ENCODE results near the gene EPB41L2. TPM values are rescaled to one million over a fixed set of nuclear protein-coding genes. Genes with fewer than 3 reads are reported as not detected.

Gene EPB41L2
- total and polyA plus RNA-seq, 2 experiments from 2014 or later, result 27.4 to 35.8 TPM

- H3K9me2 ChIP-seq (replicated peaks; ENCODE audit: insufficient read depth), result no peaks in the 10 kb centered on the region
- H3K4me2 ChIP-seq, result no peak overlapping the region
- H3K4me1 ChIP-seq (ENCODE audit: insufficient read depth), result no peaks in the 10 kb centered on the region
- no peaks in the 10 kb centered on the region for H3K36me3 ChIP-seq (replicated peaks; ENCODE audit: insufficient read depth, low read depth)
- WGBS (ENCODE audit: low lambda C conversion rate, missing lambda C conversion rate), result 99% methylated on average over 8 of the region's 8 CpGs
- no peaks in the 10 kb centered on the region for H4K20me1 ChIP-seq (ENCODE audit: insufficient read depth, poor library complexity, severe bottlenecking)
- no peak for DNase-seq (ENCODE audit: low spot score)
- TF ChIP-seq EZH2 (IDR thresholded peaks at IDR 0.05; ENCODE audit: borderline replicate concordance) (no peak), CTCF (IDR thresholded peaks at IDR 0.05; ENCODE audit: poor library complexity) (no peak)
- H3K79me2 ChIP-seq, result peaks cover 42% of the 10 kb centered on the region
- H3K9me3 ChIP-seq (ENCODE audit: low read depth), result no peaks in the 10 kb centered on the region
- H3K27ac ChIP-seq, result no peak overlapping the region
- no peak overlapping the region for H3K4me3 ChIP-seq
- no peak overlapping the region for H2AFZ ChIP-seq
- no peaks in the 10 kb centered on the region for H3K27me3 ChIP-seq
Measured at GRCh38 chr6:130985115-130985514, 77.9 kb downstream of the EPB41L2 start.

- no peaks in the 10 kb centered on the region for H3K36me3 ChIP-seq (replicated peaks; ENCODE audit: insufficient read depth, low read depth)
- no peaks in the 10 kb centered on the region for H3K9me2 ChIP-seq (replicated peaks; ENCODE audit: insufficient read depth)
- no peaks in the 10 kb centered on the region for H3K4me1 ChIP-seq (ENCODE audit: insufficient read depth)
- H4K20me1 ChIP-seq (ENCODE audit: insufficient read depth, poor library complexity, severe bottlenecking), result no peaks in the 10 kb centered on the region
- H3K4me2 ChIP-seq, result peak overlapping the region; percentile 32
- no peaks in the 10 kb centered on the region for H3K27me3 ChIP-seq
- no peak for TF ChIP-seq EZH2phosphoT487 (IDR thresholded peaks at IDR 0.05; ENCODE audit: low read depth, severe bottlenecking, unreplicated experiment)
- no peak for TF ChIP-seq EZH2 (IDR thresholded peaks at IDR 0.05; ENCODE audit: borderline replicate concordance)
- no peak for TF ChIP-seq CTCF (IDR thresholded peaks at IDR 0.05; ENCODE audit: poor library complexity)
- no peak overlapping the region for H3K27ac ChIP-seq
- no peaks in the 10 kb centered on the region for H3K9me3 ChIP-seq (ENCODE audit: low read depth)
- no peak overlapping the region for H3K4me3 ChIP-seq
- H3K79me2 ChIP-seq, result peaks cover 49% of the 10 kb centered on the region
- DNase-seq (ENCODE audit: low spot score), result no peak
- H2AFZ ChIP-seq, result no peak overlapping the region
- WGBS (ENCODE audit: low lambda C conversion rate, missing lambda C conversion rate), result 72% methylated on average over 6 of the region's 6 CpGs
Measured at GRCh38 chr6:130982941-130983456, 80.0 kb downstream of the EPB41L2 start.

GRCh38 chr6:130982135-130982534, 80.9 kb downstream of the EPB41L2 start:
- H3K36me3 ChIP-seq (replicated peaks; ENCODE audit: insufficient read depth, low read depth), result no peaks in the 10 kb centered on the region
- H3K27me3 ChIP-seq, result no peaks in the 10 kb centered on the region
- 87% methylated on average over 1 of the region's 1 CpG for WGBS (ENCODE audit: low lambda C conversion rate, missing lambda C conversion rate)
- no peak for DNase-seq (ENCODE audit: low spot score)
- TF ChIP-seq EZH2 (IDR thresholded peaks at IDR 0.05; ENCODE audit: borderline replicate concordance) (no peak), CTCF (IDR thresholded peaks at IDR 0.05; ENCODE audit: poor library complexity) (no peak), EZH2phosphoT487 (IDR thresholded peaks at IDR 0.05; ENCODE audit: low read depth, severe bottlenecking, unreplicated experiment) (no peak)
- H3K27ac ChIP-seq, result no peak overlapping the region
- no peaks in the 10 kb centered on the region for H4K20me1 ChIP-seq (ENCODE audit: insufficient read depth, poor library complexity, severe bottlenecking)
- H3K4me3 ChIP-seq, result no peak overlapping the region
- peaks cover 44% of the 10 kb centered on the region for H3K79me2 ChIP-seq
- no peaks in the 10 kb centered on the region for H3K4me1 ChIP-seq (ENCODE audit: insufficient read depth)
- H3K9me3 ChIP-seq (ENCODE audit: low read depth), result no peaks in the 10 kb centered on the region
- H2AFZ ChIP-seq, result no peak overlapping the region
- no peaks in the 10 kb centered on the region for H3K9me2 ChIP-seq (replicated peaks; ENCODE audit: insufficient read depth)
- H3K4me2 ChIP-seq, result peak overlapping the region; percentile 8

- H3K4me3 ChIP-seq, result no peak overlapping the region
- no peaks in the 10 kb centered on the region for H4K20me1 ChIP-seq (ENCODE audit: insufficient read depth, poor library complexity, severe bottlenecking)
- TF ChIP-seq EZH2phosphoT487 (IDR thresholded peaks at IDR 0.05; ENCODE audit: low read depth, severe bottlenecking, unreplicated experiment) (peak; percentile 79), CTCF (IDR thresholded peaks at IDR 0.05; ENCODE audit: poor library complexity) (no peak)
- H3K4me2 ChIP-seq, result peak overlapping the region; percentile 7
- H3K79me2 ChIP-seq, result peaks cover 43% of the 10 kb centered on the region
- peaks cover 5% of the 10 kb centered on the region for H3K4me1 ChIP-seq (ENCODE audit: insufficient read depth)
- no peak overlapping the region for H2AFZ ChIP-seq
- peak; percentile 63 for DNase-seq (ENCODE audit: low spot score)
- no peaks in the 10 kb centered on the region for H3K9me3 ChIP-seq (ENCODE audit: low read depth)
- no peak overlapping the region for H3K27ac ChIP-seq
- no peaks in the 10 kb centered on the region for H3K27me3 ChIP-seq
- H3K9me2 ChIP-seq (replicated peaks; ENCODE audit: insufficient read depth), result no peaks in the 10 kb centered on the region
- H3K36me3 ChIP-seq (replicated peaks; ENCODE audit: insufficient read depth, low read depth), result no peaks in the 10 kb centered on the region
Measured at GRCh38 chr6:130981409-130981808, 81.6 kb downstream of the EPB41L2 start.
